HepG2 (cell line): Measurements from ENCODE around the gene C2orf81. TPM values are rescaled to one million over a fixed set of nuclear protein-coding genes. Genes with fewer than 3 reads are reported as not detected.

ENCODE experiments used
- ATAC-seq: fragments of 200-7000 bp; cut with Tn5 transposase; 3 replicates; pipeline ENCODE4 v1.9.1; 2020; ENCODE audit warnings: mild to moderate bottlenecking, moderate library complexity
- BruUV-seq: library from RNA; stranded (reverse); fragments of 400-500 nt; replicated peaks from 2 replicates; lab custom pipeline; 2021; lab: Mats Ljungman, UMichigan
- CTCF ChIA-PET: fragments of 300-600 bp; formaldehyde crosslinking; extraction: SDS; loops from one replicate; lab custom pipeline; 2021; ENCODE audit warnings: low total read pairs, inconsistent platforms, low intra/inter-chr PET ratio; lab: Yijun Ruan, JAX
- POLR2A ChIA-PET: fragments of 350-600 bp; sonication (Branson Sonifier 250); formaldehyde crosslinking; loops from one replicate; lab custom pipeline; 2020; ENCODE audit warnings: antibody characterized with exemption, inconsistent platforms; lab: Yijun Ruan, JAX
- DNase-seq: peaks from one replicate; pipeline ENCODE4 v3.0.0-alpha.2; 2015; ENCODE audit warnings: low spot score
- FAIRE-seq: peaks from 3 replicates; lab custom pipeline; 2011; peaks lifted over from hg19 to GRCh38; lab: Jason Lieb, UNC
- H2AFZ ChIP-seq: one replicate; pipeline ENCODE4 v1.6.1; 2011; ENCODE audit warnings: low read length, inconsistent platforms
- H3K27ac ChIP-seq: fragments of 300-600 bp; 3 replicates; pipeline ENCODE4 v1.8.0; 2011; ENCODE audit warnings: mixed run types, mild to moderate bottlenecking, mixed read lengths, low read length, inconsistent platforms; ENCODE audit not compliant: insufficient read depth; ENCODE audit errors: extremely low read length
- H3K27me3 ChIP-seq, 2 experiments: fragments of 200-600 bp in 1 of 2; 2 replicates in 1 of 2; 3 replicates in 1 of 2; pipeline versions ENCODE4 v1.6.0 to v1.8.0; 2011; ENCODE audit warnings: low read length in 2 of 2, mild to moderate bottlenecking in 2 of 2, moderate library complexity in 2 of 2, inconsistent platforms in 1 of 2; ENCODE audit not compliant: insufficient read depth in 2 of 2, control insufficient read depth in 1 of 2
- H3K36me3 ChIP-seq, 2 experiments: fragments of 200-600 bp in 1 of 2; replicated peaks in 1 of 2; 2 replicates in 1 of 2; 3 replicates in 1 of 2; pipeline versions ENCODE4 v1.5.1 to v1.8.0; 2011; ENCODE audit warnings: low read length in 2 of 2, inconsistent platforms in 1 of 2; ENCODE audit not compliant: insufficient read depth in 2 of 2, control insufficient read depth in 1 of 2
- H3K4me1 ChIP-seq: 2 replicates; pipeline ENCODE4 v1.5.1; 2012; ENCODE audit warnings: low read length, inconsistent platforms; ENCODE audit not compliant: insufficient read depth
- H3K4me2 ChIP-seq: 2 replicates; pipeline ENCODE4 v1.6.0; 2011; ENCODE audit warnings: low read depth, low read length, inconsistent platforms
- H3K4me3 ChIP-seq, 3 experiments: fragments of 200-600 bp in 1 of 3; sonication (generic), shearing (Covaris generic) in 1 of 3; replicated peaks in 1 of 3; 2 replicates each; pipeline ENCODE4 v1.5.1; 2011 to 2016; ENCODE audit warnings: low read length in 3 of 3, inconsistent platforms in 2 of 3, low read depth in 2 of 3, mild to moderate bottlenecking in 2 of 3, control low read depth in 1 of 3, mixed read lengths in 1 of 3; ENCODE audit not compliant: insufficient read depth in 1 of 3
- H3K79me2 ChIP-seq: one replicate; pipeline ENCODE4 v1.6.1; 2011; ENCODE audit warnings: low read length, inconsistent platforms; ENCODE audit not compliant: insufficient read depth
- H3K9ac ChIP-seq: 2 replicates; pipeline ENCODE4 v1.6.0; 2011; ENCODE audit warnings: mild to moderate bottlenecking, low read depth, low read length, inconsistent platforms; ENCODE audit not compliant: insufficient read depth
- H3K9me3 ChIP-seq: 2 replicates; pipeline ENCODE4 v1.5.1; 2012; ENCODE audit warnings: mild to moderate bottlenecking, low read length
- H4K20me1 ChIP-seq: 2 replicates; pipeline ENCODE4 v1.6.0; 2011; ENCODE audit warnings: inconsistent platforms, mild to moderate bottlenecking, low read length, moderate library complexity; ENCODE audit not compliant: insufficient read depth
- EED ChIP-seq: sonication (generic); formaldehyde crosslinking; IDR thresholded peaks from 2 replicates; pipeline ENCODE4 v1.5.0; 2020; ENCODE audit warnings: mild to moderate bottlenecking, missing genetic modification reagents
- HES4 ChIP-seq: sonication (generic); formaldehyde crosslinking; IDR thresholded peaks from 2 replicates; pipeline ENCODE4 v1.9.0; 2021; ENCODE audit warnings: mild to moderate bottlenecking, missing genetic modification reagents, borderline replicate concordance
- KLF13 ChIP-seq: sonication (generic); formaldehyde crosslinking; IDR thresholded peaks from 2 replicates; pipeline ENCODE4 v1.4.0; 2020; ENCODE audit warnings: mild to moderate bottlenecking, missing genetic modification reagents
- NFKB2 ChIP-seq: sonication (generic); formaldehyde crosslinking; IDR thresholded peaks from 2 replicates; pipeline ENCODE4 v1.4.0; 2020; ENCODE audit warnings: missing genetic modification reagents, borderline replicate concordance
- RBFOX2 ChIP-seq: fragments of 200-400 bp; formaldehyde crosslinking; IDR thresholded peaks from 2 replicates; pipeline ENCODE4 v1.6.1; 2017; ENCODE audit warnings: low read depth, mild to moderate bottlenecking, low read length
- SOX5 ChIP-seq: IDR thresholded peaks from 2 replicates; pipeline ENCODE4 v1.6.1; 2016; ENCODE audit warnings: borderline replicate concordance
- TERF1 ChIP-seq: sonication (generic); formaldehyde crosslinking; IDR thresholded peaks from 2 replicates; pipeline ENCODE4 v1.8.0; 2022; ENCODE audit warnings: mild to moderate bottlenecking, missing genetic modification reagents, moderate library complexity
- ZNF160 ChIP-seq: sonication (generic); formaldehyde crosslinking; IDR thresholded peaks from 2 replicates; pipeline ENCODE4 v1.8.0; 2022; ENCODE audit warnings: mild to moderate bottlenecking, inconsistent platforms, missing genetic modification reagents
- ZNF713 ChIP-seq: sonication (generic); formaldehyde crosslinking; IDR thresholded peaks from 2 replicates; pipeline ENCODE4 v1.4.0; 2020; ENCODE audit warnings: mild to moderate bottlenecking, missing genetic modification reagents
- ZNF747 ChIP-seq: sonication (generic); formaldehyde crosslinking; IDR thresholded peaks from 2 replicates; pipeline ENCODE4 v1.8.1; 2023; ENCODE audit warnings: missing genetic modification reagents, mild to moderate bottlenecking, borderline replicate concordance
- WGBS: methylation state at CpG from one replicate; pipeline ENCODE4 v1.1.6; 2017; ENCODE audit warnings: low lambda C conversion rate; 5-methylcytosine and 5-hydroxymethylcytosine counted together
- in situ Hi-C: cut with HindIII; loops from 2 replicates; pipeline ENCODE4 v1.10.0; 2017; ENCODE audit warnings: low pct_unique_long_range_greater_than_20kb; ENCODE audit not compliant: extremely low pct_ligation_motif_present
- intact Hi-C: fragments of 100-400 bp; cut with micrococcal nuclease; formaldehyde crosslinking; loops from one replicate; pipeline ENCODE4 v1.10.0; 2022; ENCODE audit not compliant: unreplicated experiment
- polyA plus RNA-seq, 8 experiments: library from polyadenylated mRNA; depleted of rRNA in 3 of 8; stranded (reverse) in 7 of 8; unstranded in 1 of 8; fragments of >200 nt; fragmentation: Illumina TruSeq in 4 of 8; extraction: Trizol in 4 of 8; gene quantifications; 2 replicates each; pipeline versions ENCODE4 v1.2.1 to v1.2.3, GENCODE V29; 2011 to 2016; ENCODE audit warnings: low read depth in 4 of 8, missing spikeins in 1 of 8, mixed read lengths in 1 of 8; ENCODE audit not compliant: insufficient read depth in 1 of 8
- total RNA-seq, 5 experiments: library from RNA; depleted of rRNA; stranded (reverse); fragments of >200 nt; fragmentation: Illumina TruSeq; extraction: Trizol; gene quantifications; 2 replicates each; pipeline ENCODE4 v1.2.3, GENCODE V29; 2016; ENCODE audit warnings: low read depth in 1 of 5

Gene C2orf81
- total and polyA plus RNA-seq, 2 of the 13 experiments (the other 11 are each of a cell fraction or from before 2014, with no cell fraction given) = 0.15 to 0.17 TPM

GRCh38 chr2:74430502-74430901 is 9.1 kb upstream of the C2orf81 start:
- Histone ChIP-seq H3K79me2 (peaks cover 27% of the 10 kb centered on the region), H3K27me3 (no peaks in the 10 kb centered on the region), H2AFZ (no peak overlapping the region), H3K9me3 (no peaks in the 10 kb centered on the region), H3K4me2 (peak overlapping the region; percentile 67), H3K9ac (peak overlapping the region; percentile 51), H3K36me3 (peaks cover 47 to 78% of the 10 kb centered on the region in 2 experiments), H4K20me1 (peaks cover 20% of the 10 kb centered on the region; the same call in 1 of the 2 replicates), H3K4me3 (peak overlapping the region in 1 of 3 experiments; percentile 41; a peak in 2 of 6 replicates), H3K27ac (peak overlapping the region; percentile 80), H3K4me1 (peaks cover 79% of the 10 kb centered on the region)
- ATAC-seq (peak; percentile 12), DNase-seq (no peak), FAIRE-seq (no peak)
- ChIA-PET POLR2A (interaction anchor here (1.0 to 9.5 kb wide), 17 partner anchors 9 to 223 kb away, joined by 3 to 272 read pairs (median 17); partner anchors contain the start of genes C2orf81, CCDC142, DQX1 and INO80B), CTCF (no interaction called here)
- intact Hi-C loops = loop anchor here (1.0 kb wide), 1 partner anchor 10 kb away; no protein-coding TSS in a partner anchor
- in situ Hi-C loops = no loop called here
- BruUV-seq = no TSS peak
- 63% methylated on average over 11 of the region's 11 CpGs for WGBS
- TF ChIP-seq SOX5 (no peak), RBFOX2 (no peak; the same call in none of the 2 replicates), EED (peak; percentile 67; the same call in 1 of the 2 replicates), ZNF747 (CRISPR knock-in tag) (peak; percentile 57; the same call in 1 of the 2 replicates), ZNF160 (CRISPR knock-in tag) (0 out of 2 replicates have a peak, but pooled peaks have one; percentile 18), ZNF713 (CRISPR knock-in tag) (0 out of 2 replicates have a peak, but pooled peaks have one; percentile 21), KLF13 (CRISPR knock-in tag) (0 out of 2 replicates have a peak, but pooled peaks have one; percentile 10), NFKB2 (CRISPR knock-in tag) (0 out of 2 replicates have a peak, but pooled peaks have one; percentile 14), TERF1 (no peak), HES4 (CRISPR knock-in tag) (no peak)
